Activated CD4-positive, alpha-beta T cell treated with anti-CD3 and anti-CD28 coated beads for 48 hours (primary cell): ENCODE data around the gene MMP1.

Experiments used
- DNase-seq: peaks from one replicate; pipeline ENCODE4 v3.0.0-alpha.2; 2020

The MMP1 gene

GRCh38 chr11:102798012-102798746, at the start of gene MMP1:
MMP1 (minus strand) TSS chr11:102798160; CDS start chr11:102798092, 68 bp downstream.
- DNase-seq: no peak

- DNase-seq: no peak
Measured at GRCh38 chr11:102846292-102846691, 48.3 kb upstream of the MMP1 start.

GRCh38 chr11:102843489-102843888, 45.5 kb upstream of the MMP1 start, which contains the start of gene MMP3:
MMP3 (minus strand) TSS chr11:102843609; CDS start chr11:102843546, 63 bp downstream.
- DNase-seq: no peak

GRCh38 chr11:102842930-102843329, 45.0 kb upstream of the MMP1 start:
- DNase-seq: no peak

GRCh38 chr11:102840018-102840417, 42.1 kb upstream of the MMP1 start:
- no peak for DNase-seq

GRCh38 chr11:102837646-102838045, 39.7 kb upstream of the MMP1 start:
- no peak for DNase-seq

GRCh38 chr11:102837156-102837555, 39.2 kb upstream of the MMP1 start:
- no peak for DNase-seq

GRCh38 chr11:102836290-102836875, 38.4 kb upstream of the MMP1 start:
- no peak for DNase-seq

- no peak for DNase-seq
Measured at GRCh38 chr11:102833731-102834130, 35.8 kb upstream of the MMP1 start.

- no peak for DNase-seq
Measured at GRCh38 chr11:102832612-102833011, 34.7 kb upstream of the MMP1 start.

- DNase-seq: peak; percentile 31
Measured at GRCh38 chr11:102831489-102832440, 33.8 kb upstream of the MMP1 start.

- DNase-seq: no peak
Measured at GRCh38 chr11:102831128-102831488, 33.1 kb upstream of the MMP1 start.

GRCh38 chr11:102830001-102830727, 32.2 kb upstream of the MMP1 start:
- no peak for DNase-seq

GRCh38 chr11:102829316-102830000, 31.5 kb upstream of the MMP1 start:
- DNase-seq: no peak

- DNase-seq: no peak
Measured at GRCh38 chr11:102824556-102824955, 26.6 kb upstream of the MMP1 start.

- DNase-seq: no peak
Measured at GRCh38 chr11:102819491-102819890, 21.5 kb upstream of the MMP1 start.

- no peak for DNase-seq
Measured at GRCh38 chr11:102813484-102813883, 15.5 kb upstream of the MMP1 start.

GRCh38 chr11:102812188-102812587, 14.2 kb upstream of the MMP1 start:
- DNase-seq: no peak

- no peak for DNase-seq
Measured at GRCh38 chr11:102810950-102811660, 13.1 kb upstream of the MMP1 start.

GRCh38 chr11:102809971-102810370, 12.0 kb upstream of the MMP1 start:
- no peak for DNase-seq

GRCh38 chr11:102807921-102808320, 10.0 kb upstream of the MMP1 start:
- peak; percentile 32 for DNase-seq
